A549 (cell line): ENCODE data around the gene TGFBRAP1. TPM values are rescaled to one million over a fixed set of nuclear protein-coding genes. Genes with fewer than 3 reads are reported as not detected.

Experiments used
- ATAC-seq, 2 experiments: fragments of 200-7000 bp in 1 of 2; fragments of >200 bp in 1 of 2; cut with Nextera tagmentation in 1 of 2; cut with Tn5 transposase in 1 of 2; 3 replicates each; pipeline versions ENCODE4 v1.8.0 to v1.9.1; 2018 to 2020; ENCODE audit warnings: mild to moderate bottlenecking in 1 of 2, moderate library complexity in 1 of 2
- CTCF ChIA-PET: fragments of 300-600 bp; sonication (Branson Sonifier 250); formaldehyde crosslinking; extraction: SDS; loops from one replicate; lab custom pipeline; 2021; ENCODE audit warnings: antibody characterized with exemption, inconsistent platforms; lab: Yijun Ruan, JAX
- POLR2A ChIA-PET: fragments of 350-600 bp; formaldehyde crosslinking; extraction: SDS; loops from one replicate; lab custom pipeline; 2021; ENCODE audit warnings: antibody characterized with exemption, inconsistent platforms; lab: Yijun Ruan, JAX
- DNase-seq, 2 experiments: peaks; one replicate each; pipeline versions ENCODE4 v3.0.0 to v3.0.0-alpha.2; 2011 to 2016; ENCODE audit warnings: low read depth in 1 of 2, low spot score in 1 of 2
- FAIRE-seq: peaks from 2 replicates; lab custom pipeline; 2011; peaks lifted over from hg19 to GRCh38; lab: Jason Lieb, UNC
- H3K27ac ChIP-seq, 2 experiments: fragments of >200 bp; sonication (Bioruptor Twin); formaldehyde crosslinking; 3 replicates each; pipeline ENCODE4 v1.5.1; 2016 to 2017
- H3K4me1 ChIP-seq: fragments of >200 bp; sonication (Bioruptor Twin); formaldehyde crosslinking; 3 replicates; pipeline ENCODE4 v1.6.1; 2016
- H3K4me2 ChIP-seq: fragments of >200 bp; sonication (Bioruptor Twin); formaldehyde crosslinking; 3 replicates; pipeline ENCODE4 v1.6.1; 2016
- H3K4me3 ChIP-seq: fragments of >200 bp; sonication (Bioruptor Twin); formaldehyde crosslinking; 3 replicates; pipeline ENCODE4 v1.5.1; 2016
- H3K9me3 ChIP-seq: fragments of >200 bp; sonication (Bioruptor Twin); formaldehyde crosslinking; 3 replicates; pipeline ENCODE4 v1.6.1; 2016
- ATOH8 ChIP-seq: fragments of 250-450 bp; sonication (Bioruptor Pico); IDR thresholded peaks from 2 replicates; pipeline ENCODE4 v1.5.0; 2020; ENCODE audit warnings: low read depth, mild to moderate bottlenecking, moderate library complexity
- BHLHE40 ChIP-seq: IDR thresholded peaks from 2 replicates; pipeline ENCODE4 v1.6.1; 2012; ENCODE audit warnings: low read depth, low read length, inconsistent platforms
- CBX8 ChIP-seq: fragments of 200-600 bp; sonication (generic); IDR thresholded peaks from 2 replicates; pipeline ENCODE4 v1.6.1; 2016
- CHD4 ChIP-seq: fragments of 200-600 bp; sonication (generic); IDR thresholded peaks from 2 replicates; pipeline ENCODE4 v1.6.1; 2016; ENCODE audit warnings: antibody characterized with exemption, mild to moderate bottlenecking, borderline replicate concordance
- CTCF ChIP-seq: fragments of >200 bp; sonication (Bioruptor Twin); formaldehyde crosslinking; IDR thresholded peaks from 3 replicates; pipeline ENCODE4 v1.5.1; 2016
- ELK1 ChIP-seq: fragments of 150-350 bp; IDR thresholded peaks from 2 replicates; pipeline ENCODE4 v1.6.1; 2014; ENCODE audit warnings: low read depth, mild to moderate bottlenecking, low read length
- EP300 ChIP-seq, 2 experiments: fragments of >200 bp; sonication (Bioruptor Twin); formaldehyde crosslinking; IDR thresholded peaks; 2 replicates in 1 of 2; 3 replicates in 1 of 2; pipeline ENCODE4 v1.6.1; 2016 to 2017
- FOSB ChIP-seq: fragments of 250-450 bp; sonication (Bioruptor Pico); IDR thresholded peaks from 2 replicates; pipeline ENCODE4 v1.5.0; 2020; ENCODE audit warnings: mild to moderate bottlenecking, moderate library complexity
- FOSL2 ChIP-seq, 2 experiments: fragments of 450-650 bp in 1 of 2; fragments of >200 bp in 1 of 2; sonication (Bioruptor Twin) in 1 of 2; formaldehyde crosslinking; IDR thresholded peaks; 2 replicates each; pipeline versions ENCODE4 v1.5.0 to v1.6.1; 2016 to 2020; ENCODE audit warnings: mild to moderate bottlenecking in 1 of 2, moderate library complexity in 1 of 2
- HDAC2 ChIP-seq: fragments of 200-600 bp; sonication (generic); IDR thresholded peaks from 2 replicates; pipeline ENCODE4 v1.6.1; 2016
- HES2 ChIP-seq: fragments of >200 bp; sonication (Bioruptor Twin); formaldehyde crosslinking; IDR thresholded peaks from 2 replicates; pipeline ENCODE4 v1.6.1; 2016
- HEYL ChIP-seq: fragments of 250-450 bp; sonication (Bioruptor Pico); IDR thresholded peaks from 2 replicates; pipeline ENCODE4 v1.8.0; 2021; ENCODE audit warnings: mild to moderate bottlenecking, moderate library complexity
- HOXA7 ChIP-seq: fragments of 250-450 bp; sonication (Bioruptor Pico); IDR thresholded peaks from 2 replicates; pipeline ENCODE4 v1.5.0; 2020; ENCODE audit warnings: mild to moderate bottlenecking, moderate library complexity
- HOXB13 ChIP-seq: fragments of 250-450 bp; sonication (Bioruptor Pico); IDR thresholded peaks from 2 replicates; pipeline ENCODE4 v1.5.0; 2020; ENCODE audit warnings: low read depth, mild to moderate bottlenecking, moderate library complexity
- HOXB5 ChIP-seq: fragments of 250-450 bp; sonication (Bioruptor Pico); IDR thresholded peaks from 2 replicates; pipeline ENCODE4 v1.5.0; 2020; ENCODE audit warnings: mild to moderate bottlenecking, moderate library complexity
- JUNB ChIP-seq: fragments of >200 bp; sonication (Bioruptor Twin); formaldehyde crosslinking; IDR thresholded peaks from 2 replicates; pipeline ENCODE4 v1.6.1; 2016
- NFE2L2 ChIP-seq: fragments of 150-350 bp; conservative IDR thresholded peaks from 2 replicates; pipeline ENCODE4 v1.6.1; 2014; ENCODE audit warnings: low read length
- NPAS2 ChIP-seq: fragments of 250-450 bp; sonication (Bioruptor Pico); IDR thresholded peaks from 2 replicates; pipeline ENCODE4 v1.8.0; 2022; ENCODE audit warnings: mild to moderate bottlenecking, moderate library complexity, borderline replicate concordance
- NR3C1 ChIP-seq: fragments of >200 bp; sonication (Bioruptor Twin); formaldehyde crosslinking; IDR thresholded peaks from 3 replicates; pipeline ENCODE4 v1.6.1; 2017
- PHF8 ChIP-seq: fragments of 200-600 bp; sonication (generic); IDR thresholded peaks from 2 replicates; pipeline ENCODE4 v1.6.1; 2016; ENCODE audit warnings: low read depth, mild to moderate bottlenecking, antibody characterized with exemption, moderate library complexity, borderline replicate concordance
- RARB ChIP-seq: fragments of 250-450 bp; sonication (Bioruptor Pico); IDR thresholded peaks from 2 replicates; pipeline ENCODE4 v1.8.0; 2021; ENCODE audit warnings: mild to moderate bottlenecking, moderate library complexity
- RFX5 ChIP-seq: fragments of 450-650 bp; IDR thresholded peaks from 2 replicates; pipeline ENCODE4 v1.7.1; 2014; ENCODE audit warnings: antibody characterized with exemption, mild to moderate bottlenecking, moderate library complexity
- RNF2 ChIP-seq: fragments of 200-600 bp; sonication (generic); IDR thresholded peaks from 2 replicates; pipeline ENCODE4 v1.6.1; 2016; ENCODE audit warnings: low read depth, mild to moderate bottlenecking, antibody characterized with exemption, moderate library complexity, borderline replicate concordance
- SMC3 ChIP-seq: fragments of >200 bp; sonication (Bioruptor Twin); formaldehyde crosslinking; IDR thresholded peaks from 3 replicates; pipeline ENCODE4 v1.6.1; 2018; ENCODE audit warnings: inconsistent platforms
- SREBF2 ChIP-seq: fragments of 450-650 bp; IDR thresholded peaks from 2 replicates; pipeline ENCODE4 v1.6.1; 2014; ENCODE audit warnings: mild to moderate bottlenecking, moderate library complexity
- TFCP2L1 ChIP-seq: fragments of 250-450 bp; sonication (Bioruptor Pico); IDR thresholded peaks from 2 replicates; pipeline ENCODE4 v1.5.0; 2021; ENCODE audit warnings: mild to moderate bottlenecking
- ZC3H11A ChIP-seq: fragments of 450-650 bp; IDR thresholded peaks from 2 replicates; pipeline ENCODE4 v1.6.1; 2014; ENCODE audit warnings: antibody characterized with exemption, mild to moderate bottlenecking
- ZFP36 ChIP-seq: fragments of 450-650 bp; IDR thresholded peaks from 2 replicates; pipeline ENCODE4 v1.6.1; 2014; ENCODE audit warnings: borderline replicate concordance; ENCODE audit not compliant: partially characterized antibody
- ZSCAN20 ChIP-seq: fragments of 250-450 bp; sonication (Bioruptor Pico); IDR thresholded peaks from 2 replicates; pipeline ENCODE4 v1.8.0; 2022; ENCODE audit warnings: mild to moderate bottlenecking, moderate library complexity
- WGBS: methylation state at CpG from one replicate; pipeline ENCODE4 v1.1.6; 2017; ENCODE audit errors: missing lambda C conversion rate; 5-methylcytosine and 5-hydroxymethylcytosine counted together
- polyA plus RNA-seq, 4 experiments: library from polyadenylated mRNA; depleted of rRNA in 3 of 4; stranded (reverse); fragments of >200 nt; fragmentation: RNase III in 1 of 4; extraction: RNeasy Plus Mini Kit Qiagen cat#74134 plus additional on column Dnase treatment in 1 of 4; gene quantifications; 2 replicates in 3 of 4; 3 replicates in 1 of 4; pipeline ENCODE4 v1.2.3, GENCODE V29; 2011 to 2017

TGFBRAP1 gene
- polyA plus RNA-seq, 2 of the 4 experiments (the other 2 are of a cell fraction) = 9.0 to 13.7 TPM

- no peak overlapping the region for H3K4me3 ChIP-seq
- H3K4me1 ChIP-seq = no peaks in the 10 kb centered on the region
- no peaks in the 10 kb centered on the region for H3K9me3 ChIP-seq
- FAIRE-seq (no peak), DNase-seq (no peak), ATAC-seq (no peak)
- ChIA-PET POLR2A (no interaction called here), CTCF (interaction anchor here (1.4 kb wide), 1 partner anchor 16 kb away, joined by 3 read pairs; no protein-coding TSS in a partner anchor)
- no peak overlapping the region for H3K27ac ChIP-seq
- TF ChIP-seq JUNB (no peak), EP300 (IDR thresholded peaks at IDR 0.05) (no peak), FOSB (no peak), ATOH8 (CRISPR knock-in tag) (no peak), NPAS2 (no peak), HOXB5 (no peak), ZC3H11A (no peak), RFX5 (no peak), HOXA7 (no peak), NR3C1 (no peak), CBX8 (no peak), HOXB13 (no peak)
- WGBS = 75% methylated on average over 10 of the region's 10 CpGs
- H3K4me2 ChIP-seq = no peak overlapping the region
Measured at GRCh38 chr2:105258835-105259350, 70.6 kb downstream of the TGFBRAP1 start.

- DNase-seq = no peak
- no peaks in the 10 kb centered on the region for H3K9me3 ChIP-seq
- no peaks in the 10 kb centered on the region for H3K4me1 ChIP-seq
- TF ChIP-seq SMC3 (no peak), HOXB13 (no peak), FOSL2 (IDR thresholded peaks at IDR 0.05) (no peak), FOSL2 (CRISPR knock-in tag; IDR thresholded peaks at IDR 0.05) (no peak), NPAS2 (no peak), SREBF2 (no peak), PHF8 (no peak), HEYL (CRISPR knock-in tag) (no peak), RNF2 (no peak), BHLHE40 (no peak), RARB (CRISPR knock-in tag) (no peak), ZFP36 (no peak)
- no peak overlapping the region for H3K4me3 ChIP-seq
- POLR2A ChIA-PET = no interaction called here
- CTCF ChIA-PET = no interaction called here
- FAIRE-seq = no peak
- WGBS = 64% methylated on average over 3 of the region's 3 CpGs
- no peak overlapping the region for H3K4me2 ChIP-seq
- no peak overlapping the region for H3K27ac ChIP-seq
- ATAC-seq = no peak
Measured at GRCh38 chr2:105257981-105258380, 71.6 kb downstream of the TGFBRAP1 start.

GRCh38 chr2:105256431-105257047, 73.0 kb downstream of the TGFBRAP1 start:
- Histone ChIP-seq H3K4me2 (no peak overlapping the region), H3K27ac (no peak overlapping the region), H3K4me1 (no peaks in the 10 kb centered on the region), H3K9me3 (no peaks in the 10 kb centered on the region), H3K4me3 (no peak overlapping the region)
- FAIRE-seq = no peak
- DNase-seq = no peak
- ChIA-PET POLR2A (no interaction called here), CTCF (interaction anchor here (0.7 to 1.2 kb wide), 2 partner anchors 17 to 18 kb away, joined by 3 to 4 read pairs; no protein-coding TSS in a partner anchor)
- ATAC-seq = no peak
- WGBS = 46% methylated on average over 11 of the region's 11 CpGs
- TF ChIP-seq CHD4 (no peak), RNF2 (no peak), HEYL (CRISPR knock-in tag) (no peak), HDAC2 (no peak), RFX5 (no peak), NFE2L2 (no peak), TFCP2L1 (CRISPR knock-in tag) (no peak), CTCF (no peak), ZSCAN20 (CRISPR knock-in tag) (no peak), HES2 (no peak), ELK1 (no peak)
